Measurements from ENCODE around the gene DNAJC13.

DNAJC13 gene

DNA sequence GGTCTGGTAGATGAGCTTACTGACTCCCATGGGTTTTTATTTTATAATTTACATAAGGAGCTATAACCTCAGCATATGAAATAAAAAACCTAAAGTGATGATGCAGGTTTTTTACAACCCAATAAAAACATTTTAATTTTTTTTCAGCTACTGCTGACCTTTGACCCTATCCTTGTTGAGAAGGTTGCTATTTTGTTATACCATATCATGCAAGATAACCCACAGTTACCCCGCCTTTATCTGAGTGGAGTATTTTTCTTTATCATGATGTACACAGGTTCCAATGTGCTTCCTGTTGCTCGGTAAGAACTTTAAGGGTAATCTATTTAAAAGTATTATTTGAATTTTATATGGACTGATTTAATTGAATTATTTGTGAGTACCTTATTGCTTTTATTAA lies 70.8 kb downstream of the DNAJC13 start:
- Histone ChIP-seq H3K27me3 (ENCODE audit: control insufficient read depth, low read length) (no peaks in the 10 kb centered on the region), H3K9me2 (replicated peaks; ENCODE audit: control insufficient read depth, low read length) (no peaks in the 10 kb centered on the region), H3F3A (ENCODE audit: control insufficient read depth, insufficient read depth) (no peaks in the 10 kb centered on the region), H3K4me3 (ENCODE audit: low read length) (no peak overlapping the region), H4K20me1 (ENCODE audit: control insufficient read depth, insufficient read depth, low read depth, low read length) (no peaks in the 10 kb centered on the region), H3K9me3 (ENCODE audit: control insufficient read depth, insufficient read depth, low read length) (no peaks in the 10 kb centered on the region), H3K36me3 (ENCODE audit: control insufficient read depth, low read length) (peaks cover 47% of the 10 kb centered on the region), H3K27ac (ENCODE audit: low read depth, low read length) (no peak overlapping the region), H3K4me1 (ENCODE audit: control insufficient read depth, low read length) (no peaks in the 10 kb centered on the region), H3K4me2 (ENCODE audit: low read length) (no peak overlapping the region), H3K79me2 (ENCODE audit: control insufficient read depth, low read length) (no peaks in the 10 kb centered on the region)
- no peak for TF ChIP-seq EZH2phosphoT487 (IDR thresholded peaks at IDR 0.05; ENCODE audit: borderline replicate concordance, low read length)
- no peak for TF ChIP-seq CTCF (IDR thresholded peaks at IDR 0.05; ENCODE audit: low read depth, low read length, poor library complexity, severe bottlenecking)

GRCh38 chr3:132499071-132499470 lies 81.8 kb downstream of the DNAJC13 start:
- no peaks in the 10 kb centered on the region for H3K79me2 ChIP-seq (ENCODE audit: control insufficient read depth, low read length)
- H3K4me2 ChIP-seq (ENCODE audit: low read length), result no peak overlapping the region
- no peaks in the 10 kb centered on the region for H3K9me3 ChIP-seq (ENCODE audit: control insufficient read depth, insufficient read depth, low read length)
- H3K27me3 ChIP-seq (ENCODE audit: control insufficient read depth, low read length), result no peaks in the 10 kb centered on the region
- H3K27ac ChIP-seq (ENCODE audit: low read depth, low read length), result no peak overlapping the region
- no peaks in the 10 kb centered on the region for H3K9me2 ChIP-seq (replicated peaks; ENCODE audit: control insufficient read depth, low read length)
- no peak for TF ChIP-seq CTCF (IDR thresholded peaks at IDR 0.05; ENCODE audit: low read depth, low read length, poor library complexity, severe bottlenecking)
- TF ChIP-seq EZH2phosphoT487 (IDR thresholded peaks at IDR 0.05; ENCODE audit: borderline replicate concordance, low read length), result no peak
- H3F3A ChIP-seq (ENCODE audit: control insufficient read depth, insufficient read depth), result no peaks in the 10 kb centered on the region
- H3K4me1 ChIP-seq (ENCODE audit: control insufficient read depth, low read length), result no peaks in the 10 kb centered on the region
- no peak overlapping the region for H3K4me3 ChIP-seq (ENCODE audit: low read length)
- no peaks in the 10 kb centered on the region for H4K20me1 ChIP-seq (ENCODE audit: control insufficient read depth, insufficient read depth, low read depth, low read length)
- H3K36me3 ChIP-seq (ENCODE audit: control insufficient read depth, low read length), result peaks cover 87% of the 10 kb centered on the region

DNA sequence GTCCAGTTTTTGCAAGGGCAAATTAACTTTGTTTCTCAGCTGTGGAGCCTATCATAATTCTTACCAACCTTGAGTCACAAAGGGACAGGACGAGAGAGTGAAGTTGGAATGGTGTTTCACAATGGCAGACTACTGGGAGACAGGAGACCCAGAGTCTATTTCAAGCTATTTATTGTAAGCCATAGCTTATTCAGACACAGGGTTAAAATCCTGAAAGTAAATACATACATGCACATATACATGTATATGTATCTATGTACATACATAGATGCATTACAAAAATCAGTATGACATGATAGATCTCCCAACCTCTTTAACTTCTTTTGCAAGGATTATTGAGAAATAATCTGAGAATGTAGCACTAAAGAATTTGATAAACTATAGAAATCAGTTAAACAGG lies 86.3 kb downstream of the DNAJC13 start:
- Histone ChIP-seq H3K79me2 (ENCODE audit: control insufficient read depth, low read length) (no peaks in the 10 kb centered on the region), H3K9me2 (replicated peaks; ENCODE audit: control insufficient read depth, low read length) (no peaks in the 10 kb centered on the region), H3F3A (ENCODE audit: control insufficient read depth, insufficient read depth) (no peaks in the 10 kb centered on the region), H4K20me1 (ENCODE audit: control insufficient read depth, insufficient read depth, low read depth, low read length) (no peaks in the 10 kb centered on the region), H3K4me2 (ENCODE audit: low read length) (no peak overlapping the region), H3K4me3 (ENCODE audit: low read length) (no peak overlapping the region), H3K27ac (ENCODE audit: low read depth, low read length) (no peak overlapping the region), H3K27me3 (ENCODE audit: control insufficient read depth, low read length) (no peaks in the 10 kb centered on the region), H3K9me3 (ENCODE audit: control insufficient read depth, insufficient read depth, low read length) (no peaks in the 10 kb centered on the region), H3K4me1 (ENCODE audit: control insufficient read depth, low read length) (no peaks in the 10 kb centered on the region), H3K36me3 (ENCODE audit: control insufficient read depth, low read length) (peaks cover 83% of the 10 kb centered on the region)
- TF ChIP-seq CTCF (IDR thresholded peaks at IDR 0.05; ENCODE audit: low read depth, low read length, poor library complexity, severe bottlenecking) (no peak), EZH2phosphoT487 (IDR thresholded peaks at IDR 0.05; ENCODE audit: borderline replicate concordance, low read length) (no peak)
